HepG2 (cell line): ENCODE results near the gene OLFM1. TPM values are rescaled to one million over a fixed set of nuclear protein-coding genes. Genes with fewer than 3 reads are reported as not detected.

ENCODE experiments used
- AGO1 ChIP-seq: fragments of 200-400 bp; formaldehyde crosslinking; IDR thresholded peaks from 2 replicates; pipeline ENCODE4 v1.6.1; 2017; ENCODE audit warnings: mild to moderate bottlenecking, low read depth, low read length, moderate library complexity; ENCODE audit not compliant: poor library complexity, severe bottlenecking
- ATF2 ChIP-seq: sonication (generic); formaldehyde crosslinking; IDR thresholded peaks from 2 replicates; pipeline ENCODE4 v1.4.0; 2020; ENCODE audit warnings: missing genetic modification reagents
- CBX2 ChIP-seq, 2 experiments: fragments of 200-600 bp in 1 of 2; sonication (generic); formaldehyde crosslinking in 1 of 2; IDR thresholded peaks; 2 replicates each; pipeline versions ENCODE4 v1.7.0 to v1.8.1; 2018 to 2022; ENCODE audit warnings: low read depth in 2 of 2, low read length in 1 of 2, mild to moderate bottlenecking in 1 of 2, missing genetic modification reagents in 1 of 2
- E2F5 ChIP-seq: sonication (generic); formaldehyde crosslinking; conservative IDR thresholded peaks from 2 replicates; pipeline ENCODE4 v1.4.0; 2020; ENCODE audit warnings: missing genetic modification reagents
- FOXA3 ChIP-seq: IDR thresholded peaks from 2 replicates; pipeline ENCODE4 v1.6.1; 2016; ENCODE audit warnings: missing genetic modification reagents, missing compliant biosample characterization
- GFI1 ChIP-seq: sonication (generic); formaldehyde crosslinking; IDR thresholded peaks from 2 replicates; pipeline ENCODE4 v1.5.0; 2020; ENCODE audit warnings: missing genetic modification reagents, mild to moderate bottlenecking, borderline replicate concordance
- HMG20A ChIP-seq: IDR thresholded peaks from 2 replicates; pipeline ENCODE4 v1.6.1; 2016; ENCODE audit warnings: borderline replicate concordance
- HOXA3 ChIP-seq: sonication (generic); formaldehyde crosslinking; IDR thresholded peaks from 2 replicates; pipeline ENCODE4 v1.5.0; 2020; ENCODE audit warnings: missing genetic modification reagents
- MEIS2 ChIP-seq: sonication (generic); formaldehyde crosslinking; IDR thresholded peaks from 2 replicates; pipeline ENCODE4 v1.9.0; 2021; ENCODE audit warnings: mild to moderate bottlenecking, missing genetic modification reagents
- MIER3 ChIP-seq: IDR thresholded peaks from 2 replicates; pipeline ENCODE4 v1.6.1; 2016; ENCODE audit warnings: missing compliant biosample characterization, borderline replicate concordance
- NCOR1 ChIP-seq: fragments of 200-600 bp; sonication (generic); IDR thresholded peaks from 2 replicates; pipeline ENCODE4 v1.7.0; 2017; ENCODE audit warnings: antibody characterized with exemption, low read length, borderline replicate concordance
- NONO ChIP-seq, 2 experiments: fragments of 450-650 bp in 1 of 2; sonication (generic) in 1 of 2; formaldehyde crosslinking in 1 of 2; IDR thresholded peaks in 1 of 2; conservative IDR thresholded peaks in 1 of 2; 2 replicates each; pipeline versions ENCODE4 v1.6.1 to v1.8.0; 2017 to 2022; ENCODE audit warnings: mild to moderate bottlenecking in 1 of 2, missing genetic modification reagents in 1 of 2, moderate library complexity in 1 of 2
- POLR2AphosphoS2 ChIP-seq: IDR thresholded peaks from 2 replicates; pipeline ENCODE4 v1.6.1; 2011; ENCODE audit warnings: low read depth, low read length, improper control_type of control experiment
- SMAD1 ChIP-seq: sonication (generic); formaldehyde crosslinking; IDR thresholded peaks from 2 replicates; pipeline ENCODE4 v1.4.0; 2020; ENCODE audit warnings: missing genetic modification reagents, low read depth, mild to moderate bottlenecking, borderline replicate concordance
- SMARCC2 ChIP-seq: fragments of 450-650 bp; IDR thresholded peaks from 2 replicates; pipeline ENCODE4 v1.6.1; 2017; ENCODE audit warnings: antibody characterized with exemption, mild to moderate bottlenecking
- TCF12 ChIP-seq, 2 experiments: fragments of 450-650 bp in 1 of 2; sonication (generic) in 1 of 2; formaldehyde crosslinking in 1 of 2; IDR thresholded peaks; 2 replicates each; pipeline versions ENCODE4 v1.6.1 to v1.8.0; 2017 to 2022; ENCODE audit warnings: antibody characterized with exemption in 1 of 2, mild to moderate bottlenecking in 1 of 2, missing genetic modification reagents in 1 of 2, moderate library complexity in 1 of 2
- TGIF2 ChIP-seq: IDR thresholded peaks from 2 replicates; pipeline ENCODE4 v1.6.1; 2016; ENCODE audit warnings: control low read depth, missing compliant biosample characterization
- ZNF382 ChIP-seq: sonication (generic); formaldehyde crosslinking; IDR thresholded peaks from 2 replicates; pipeline ENCODE4 v1.5.0; 2020; ENCODE audit warnings: missing genetic modification reagents, mild to moderate bottlenecking, borderline replicate concordance
- polyA plus RNA-seq, 8 experiments: library from polyadenylated mRNA; depleted of rRNA in 3 of 8; stranded (reverse) in 7 of 8; unstranded in 1 of 8; fragments of >200 nt; fragmentation: Illumina TruSeq in 4 of 8; extraction: Trizol in 4 of 8; gene quantifications; 2 replicates each; pipeline versions ENCODE4 v1.2.1 to v1.2.3, GENCODE V29; 2011 to 2016; ENCODE audit warnings: low read depth in 4 of 8, missing spikeins in 1 of 8, mixed read lengths in 1 of 8; ENCODE audit not compliant: insufficient read depth in 1 of 8
- total RNA-seq, 5 experiments: library from RNA; depleted of rRNA; stranded (reverse); fragments of >200 nt; fragmentation: Illumina TruSeq; extraction: Trizol; gene quantifications; 2 replicates each; pipeline ENCODE4 v1.2.3, GENCODE V29; 2016; ENCODE audit warnings: low read depth in 1 of 5

OLFM1 gene
- total and polyA plus RNA-seq, 2 of the 13 experiments (the other 11 are each of a cell fraction or from before 2014, with no cell fraction given) = not detected

- TF ChIP-seq NONO (IDR thresholded peaks at IDR 0.05) = no peak
- TF ChIP-seq NONO (CRISPR knock-in tag; conservative IDR thresholded peaks at IDR 0.05) = no peak; the same call in 1 of the 2 replicates
- no peak for TF ChIP-seq TGIF2 (CRISPR knock-in tag)
- TF ChIP-seq HMG20A (CRISPR knock-in tag) = peak; percentile 72
- peak; percentile 46; the same call in 1 of the 2 replicates for TF ChIP-seq NCOR1
- no peak for TF ChIP-seq ZNF382 (CRISPR knock-in tag)
- peak; percentile 78; the same call in 1 of the 2 replicates for TF ChIP-seq MIER3
- no peak for TF ChIP-seq SMARCC2
- TF ChIP-seq FOXA3 (CRISPR knock-in tag) = peak; percentile 83
- TF ChIP-seq AGO1 = no peak
- peak; percentile 68 for TF ChIP-seq HOXA3 (CRISPR knock-in tag)
- TF ChIP-seq CBX2 (IDR thresholded peaks at IDR 0.05; ENCODE audit: low read depth, low read length) = no peak
- TF ChIP-seq CBX2 (CRISPR knock-in tag; IDR thresholded peaks at IDR 0.05; ENCODE audit: low read depth) = 0 out of 2 replicates have a peak, but pooled peaks have one; percentile 40
- TF ChIP-seq E2F5 (CRISPR knock-in tag) = peak; percentile 86; the same call in 1 of the 2 replicates
- peak; percentile 89 for TF ChIP-seq MEIS2
- no peak for TF ChIP-seq SMAD1 (CRISPR knock-in tag)
- peak; percentile 79; the same call in 1 of the 2 replicates for TF ChIP-seq ATF2 (CRISPR knock-in tag)
- no peak for TF ChIP-seq TCF12 (IDR thresholded peaks at IDR 0.05)
- TF ChIP-seq TCF12 (CRISPR knock-in tag; IDR thresholded peaks at IDR 0.05) = 0 out of 2 replicates have a peak, but pooled peaks have one; percentile 70
- no peak for TF ChIP-seq GFI1
- TF ChIP-seq POLR2AphosphoS2 = no peak
Observed at GRCh38 chr9:135085830-135086546, 1.5 kb upstream of the OLFM1 start (continued).
